ENCODE results near the gene HJV.
A peak's percentile ranks its signal among the peaks of the same experiment; 100 is the strongest.

The HJV gene

DNA sequence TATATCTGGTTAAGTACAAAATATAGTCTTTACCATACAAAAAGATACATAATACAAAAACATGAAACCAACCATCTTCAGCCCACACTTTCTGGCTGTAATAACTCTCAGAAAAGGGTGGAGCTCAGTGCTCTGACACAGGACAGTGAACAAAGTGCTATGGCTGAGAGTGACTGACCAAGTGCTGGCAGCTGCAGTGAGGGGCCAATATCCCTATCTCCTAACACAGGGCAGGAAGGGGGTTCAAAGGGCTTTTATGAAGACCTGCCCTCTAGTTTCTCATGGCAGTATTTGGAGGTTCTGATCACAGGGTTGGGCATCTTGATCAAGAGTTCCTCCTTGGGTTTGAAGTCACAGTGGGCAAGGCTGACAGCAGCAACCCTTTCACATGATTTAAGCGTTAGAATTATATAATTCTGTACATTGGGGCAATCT lies 29.0 kb downstream of the HJV start:
- Histone ChIP-seq H3K9me3 (ENCODE audit: low read length) (no peaks in the 10 kb centered on the region), H2AFZ (ENCODE audit: low read length) (no peak overlapping the region), H3K4me1 (ENCODE audit: insufficient read depth, low read length, severe bottlenecking) (peaks cover 51% of the 10 kb centered on the region), H3K27ac (ENCODE audit: low read depth, low read length, poor library complexity, severe bottlenecking) (peak overlapping the region; percentile 98), H3K79me2 (ENCODE audit: insufficient read depth, low read length) (peaks cover 27% of the 10 kb centered on the region), H3K27me3 (ENCODE audit: insufficient read depth, low read length) (no peaks in the 10 kb centered on the region), H3F3A (ENCODE audit: insufficient read depth, low read length) (peaks cover 29% of the 10 kb centered on the region), H3K9ac (ENCODE audit: low read length) (no peak overlapping the region; the same call in 1 of the 2 replicates), H3K9me2 (ENCODE audit: low read depth, low read length) (no peaks in the 10 kb centered on the region), H3K36me3 (ENCODE audit: insufficient read depth, low read length) (peaks cover 40% of the 10 kb centered on the region), H3K4me2 (ENCODE audit: low read length) (peak overlapping the region; percentile 89), H4K20me1 (ENCODE audit: insufficient read depth, low read length) (no peaks in the 10 kb centered on the region), H3K4me3 (ENCODE audit: low read depth, low read length, poor library complexity, severe bottlenecking) (peak overlapping the region; percentile 99)
- no peak for TF ChIP-seq EZH2 (IDR thresholded peaks at IDR 0.05; ENCODE audit: borderline replicate concordance, low read length)
- TF ChIP-seq, protein P1, sequence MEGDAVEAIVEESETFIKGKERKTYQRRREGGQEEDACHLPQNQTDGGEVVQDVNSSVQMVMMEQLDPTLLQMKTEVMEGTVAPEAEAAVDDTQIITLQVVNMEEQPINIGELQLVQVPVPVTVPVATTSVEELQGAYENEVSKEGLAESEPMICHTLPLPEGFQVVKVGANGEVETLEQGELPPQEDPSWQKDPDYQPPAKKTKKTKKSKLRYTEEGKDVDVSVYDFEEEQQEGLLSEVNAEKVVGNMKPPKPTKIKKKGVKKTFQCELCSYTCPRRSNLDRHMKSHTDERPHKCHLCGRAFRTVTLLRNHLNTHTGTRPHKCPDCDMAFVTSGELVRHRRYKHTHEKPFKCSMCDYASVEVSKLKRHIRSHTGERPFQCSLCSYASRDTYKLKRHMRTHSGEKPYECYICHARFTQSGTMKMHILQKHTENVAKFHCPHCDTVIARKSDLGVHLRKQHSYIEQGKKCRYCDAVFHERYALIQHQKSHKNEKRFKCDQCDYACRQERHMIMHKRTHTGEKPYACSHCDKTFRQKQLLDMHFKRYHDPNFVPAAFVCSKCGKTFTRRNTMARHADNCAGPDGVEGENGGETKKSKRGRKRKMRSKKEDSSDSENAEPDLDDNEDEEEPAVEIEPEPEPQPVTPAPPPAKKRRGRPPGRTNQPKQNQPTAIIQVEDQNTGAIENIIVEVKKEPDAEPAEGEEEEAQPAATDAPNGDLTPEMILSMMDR (IDR thresholded peaks at IDR 0.05; ENCODE audit: low read length): no peak

DNA sequence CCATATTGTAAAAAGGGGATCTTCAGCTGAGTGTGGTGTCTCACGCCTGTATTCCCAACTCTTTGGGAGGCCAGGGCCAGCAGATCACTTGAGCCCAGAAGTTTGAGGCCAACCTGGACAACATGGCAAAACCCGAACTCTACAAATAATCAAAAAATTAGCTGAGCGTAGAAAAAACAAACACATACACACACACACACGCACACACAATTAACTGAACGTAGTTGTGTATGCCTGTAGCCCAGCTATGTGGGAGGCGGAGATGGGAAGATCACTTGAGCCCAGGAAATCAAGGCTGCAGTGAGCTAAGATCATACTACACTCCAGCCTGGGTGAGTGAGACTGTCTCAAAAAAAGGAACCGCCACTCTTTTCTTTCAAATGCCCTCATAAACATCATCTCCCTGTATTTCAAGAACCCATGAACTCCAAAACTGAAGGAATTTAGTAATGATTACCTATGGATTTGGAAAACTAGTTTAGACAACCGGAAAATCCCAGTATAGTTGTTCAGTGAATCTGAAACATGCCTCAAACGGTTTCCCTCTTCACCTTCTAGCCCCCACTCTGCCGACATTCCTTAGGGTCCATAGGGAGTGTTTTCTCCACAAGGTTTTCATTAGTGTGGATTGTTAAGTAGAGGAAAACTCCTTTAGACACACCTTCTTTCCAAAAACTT lies 29.7 kb downstream of the HJV start:
- Histone ChIP-seq H3K4me2 (ENCODE audit: low read length) (no peak overlapping the region; the same call in 1 of the 2 replicates), H3K9me2 (ENCODE audit: low read depth, low read length) (no peaks in the 10 kb centered on the region), H3K79me2 (ENCODE audit: insufficient read depth, low read length) (peaks cover 26% of the 10 kb centered on the region), H3K4me3 (ENCODE audit: low read depth, low read length, poor library complexity, severe bottlenecking) (peak overlapping the region; percentile 6), H3K27me3 (ENCODE audit: insufficient read depth, low read length) (no peaks in the 10 kb centered on the region), H2AFZ (ENCODE audit: low read length) (no peak overlapping the region), H4K20me1 (ENCODE audit: insufficient read depth, low read length) (no peaks in the 10 kb centered on the region), H3K36me3 (ENCODE audit: insufficient read depth, low read length) (peaks cover 40% of the 10 kb centered on the region), H3K4me1 (ENCODE audit: insufficient read depth, low read length, severe bottlenecking) (peaks cover 44% of the 10 kb centered on the region), H3K27ac (ENCODE audit: low read depth, low read length, poor library complexity, severe bottlenecking) (peak overlapping the region; percentile 98), H3K9me3 (ENCODE audit: low read length) (no peaks in the 10 kb centered on the region), H3K9ac (ENCODE audit: low read length) (no peak overlapping the region), H3F3A (ENCODE audit: insufficient read depth, low read length) (peaks cover 29% of the 10 kb centered on the region)
- no peak for TF ChIP-seq EZH2 (IDR thresholded peaks at IDR 0.05; ENCODE audit: borderline replicate concordance, low read length)
- TF ChIP-seq, protein P1 (IDR thresholded peaks at IDR 0.05; ENCODE audit: low read length): no peak

DNA sequence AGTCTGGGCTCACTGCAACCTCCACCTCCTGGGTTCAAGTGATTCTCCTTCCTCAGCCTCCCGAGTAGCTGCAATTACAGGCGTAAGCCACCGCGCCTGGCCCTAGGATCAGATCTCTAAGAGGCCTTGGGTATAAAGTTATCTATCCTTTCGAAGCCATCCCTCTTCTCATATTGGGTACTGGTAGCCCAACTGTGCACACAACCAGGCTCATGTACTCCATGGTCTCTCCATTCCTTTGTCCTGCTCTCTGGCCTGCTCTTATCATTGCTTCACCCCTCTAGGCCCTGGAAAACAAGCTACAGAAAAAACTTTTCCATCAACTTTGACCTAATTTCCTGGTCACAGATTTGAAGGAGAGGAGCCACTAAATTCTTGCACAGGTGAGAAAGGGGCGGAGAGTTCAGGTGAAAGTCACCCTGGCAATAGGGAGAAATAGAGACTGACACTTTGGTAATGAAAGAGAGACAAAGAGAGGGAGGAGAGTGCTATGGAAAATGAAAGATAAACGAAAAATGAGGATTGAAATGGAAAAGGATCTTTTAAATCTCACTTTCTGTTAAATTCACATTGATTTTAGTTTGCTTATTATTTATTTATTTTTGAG lies 31.2 kb downstream of the HJV start:
- H3K36me3 ChIP-seq (ENCODE audit: insufficient read depth, low read length): peaks cover 31% of the 10 kb centered on the region
- no peaks in the 10 kb centered on the region for H4K20me1 ChIP-seq (ENCODE audit: insufficient read depth, low read length)
- H3K27ac ChIP-seq (ENCODE audit: low read depth, low read length, poor library complexity, severe bottlenecking): peak overlapping the region; percentile 98
- H3K9me3 ChIP-seq (ENCODE audit: low read length): no peaks in the 10 kb centered on the region
- H2AFZ ChIP-seq (ENCODE audit: low read length): no peak overlapping the region
- peaks cover 23% of the 10 kb centered on the region for H3F3A ChIP-seq (ENCODE audit: insufficient read depth, low read length)
- H3K4me2 ChIP-seq (ENCODE audit: low read length): no peak overlapping the region
- H3K4me3 ChIP-seq (ENCODE audit: low read depth, low read length, poor library complexity, severe bottlenecking): no peak overlapping the region
- peaks cover 11% of the 10 kb centered on the region for H3K79me2 ChIP-seq (ENCODE audit: insufficient read depth, low read length)
- H3K27me3 ChIP-seq (ENCODE audit: insufficient read depth, low read length): no peaks in the 10 kb centered on the region
- peaks cover 50% of the 10 kb centered on the region for H3K4me1 ChIP-seq (ENCODE audit: insufficient read depth, low read length, severe bottlenecking)
- TF ChIP-seq, protein P1 (IDR thresholded peaks at IDR 0.05; ENCODE audit: low read length): no peak
- TF ChIP-seq EZH2 (IDR thresholded peaks at IDR 0.05; ENCODE audit: borderline replicate concordance, low read length): no peak
- H3K9me2 ChIP-seq (ENCODE audit: low read depth, low read length): no peaks in the 10 kb centered on the region
- no peak overlapping the region for H3K9ac ChIP-seq (ENCODE audit: low read length)

Measured in OCI-LY1 (cell line).